WTC11 (cell line): ENCODE measurements around the gene NR3C2. TPM values are rescaled to one million over a fixed set of nuclear protein-coding genes. Genes with fewer than 3 reads are reported as not detected.

ENCODE experiments used
- ATAC-seq: fragments of 200-7000 bp; cut with Tn5 transposase; 2 replicates; pipeline ENCODE4 v1.10.0; 2021; ENCODE audit warnings: mild to moderate bottlenecking, moderate library complexity
- CTCF ChIA-PET: fragments of 300-600 bp; sonication (Branson Sonifier 250); formaldehyde crosslinking; loops from one replicate; lab custom pipeline; 2021; ENCODE audit warnings: antibody characterized with exemption; lab: Charles Lee
- POLR2A ChIA-PET: fragments of 350-600 bp; sonication (Branson Sonifier 250); formaldehyde crosslinking; loops from one replicate; lab custom pipeline; 2021; ENCODE audit warnings: antibody characterized with exemption; lab: Charles Lee
- DNase-seq: peaks from one replicate; pipeline ENCODE4 v3.0.0; 2021; ENCODE audit warnings: low spot score
- H3K27ac Mint-ChIP-seq: 2 replicates; pipeline ENCODE4 v1.8.0; 2021; ENCODE audit warnings: mixed read lengths
- H3K27me3 Mint-ChIP-seq: 2 replicates; pipeline ENCODE4 v1.8.0; 2021; ENCODE audit warnings: low read depth, mild to moderate bottlenecking, moderate library complexity, mixed read lengths
- H3K36me3 Mint-ChIP-seq: 2 replicates; pipeline ENCODE4 v1.8.0; 2021; ENCODE audit warnings: mixed read lengths
- H3K4me1 Mint-ChIP-seq: 2 replicates; pipeline ENCODE4 v1.8.0; 2022; ENCODE audit warnings: mixed read lengths
- H3K4me3 Mint-ChIP-seq: 2 replicates; pipeline ENCODE4 v1.8.0; 2021; ENCODE audit warnings: mild to moderate bottlenecking, moderate library complexity, mixed read lengths
- H3K9me3 Mint-ChIP-seq: 2 replicates; pipeline ENCODE4 v1.8.0; 2021; ENCODE audit warnings: mixed read lengths
- ETV6 ChIP-seq: sonication (generic); formaldehyde crosslinking; IDR thresholded peaks from 2 replicates; pipeline ENCODE4 v1.8.1; 2022; ENCODE audit warnings: mild to moderate bottlenecking, missing genetic modification reagents
- FOXP1 ChIP-seq: sonication (generic); formaldehyde crosslinking; IDR thresholded peaks from 2 replicates; pipeline ENCODE4 v1.8.0; 2022; ENCODE audit warnings: missing genetic modification reagents, mild to moderate bottlenecking, moderate library complexity, borderline replicate concordance
- GTF2I ChIP-seq: fragments of 250-450 bp; sonication (Bioruptor Pico); conservative IDR thresholded peaks from 2 replicates; pipeline ENCODE4 v1.4.0; 2021; ENCODE audit warnings: mild to moderate bottlenecking
- IRF2 ChIP-seq: sonication (generic); formaldehyde crosslinking; IDR thresholded peaks from 2 replicates; pipeline ENCODE4 v1.8.0; 2022; ENCODE audit warnings: low read depth, missing genetic modification reagents, borderline replicate concordance
- JUN ChIP-seq: sonication (generic); formaldehyde crosslinking; IDR thresholded peaks from 2 replicates; pipeline ENCODE4 v1.8.0; 2023; ENCODE audit warnings: mild to moderate bottlenecking, missing genetic modification reagents
- NFE2L1 ChIP-seq: sonication (generic); formaldehyde crosslinking; IDR thresholded peaks from 2 replicates; pipeline ENCODE4 v1.8.1; 2023; ENCODE audit warnings: missing genetic modification reagents
- NR1H2 ChIP-seq: sonication (generic); formaldehyde crosslinking; IDR thresholded peaks from 2 replicates; pipeline ENCODE4 v1.9.0; 2021; ENCODE audit warnings: mild to moderate bottlenecking, moderate library complexity, missing genetic modification reagents
- NR3C1 ChIP-seq: sonication (generic); formaldehyde crosslinking; conservative IDR thresholded peaks from 2 replicates; pipeline ENCODE4 v1.8.1; 2023; ENCODE audit warnings: low read depth, mild to moderate bottlenecking, missing genetic modification reagents
- PRRX2 ChIP-seq: fragments of 250-450 bp; sonication (Bioruptor Pico); IDR thresholded peaks from 2 replicates; pipeline ENCODE4 v1.8.0; 2021; ENCODE audit warnings: mild to moderate bottlenecking
- RELA ChIP-seq: sonication (generic); formaldehyde crosslinking; IDR thresholded peaks from 2 replicates; pipeline ENCODE4 v1.8.1; 2022; ENCODE audit warnings: missing genetic modification reagents, mild to moderate bottlenecking, borderline replicate concordance
- SOX15 ChIP-seq: fragments of 250-450 bp; sonication (Bioruptor Pico); IDR thresholded peaks from 2 replicates; pipeline ENCODE4 v1.9.0; 2021; ENCODE audit warnings: mild to moderate bottlenecking
- SP1 ChIP-seq: sonication (generic); formaldehyde crosslinking; conservative IDR thresholded peaks from 2 replicates; pipeline ENCODE4 v1.8.1; 2022; ENCODE audit warnings: missing genetic modification reagents
- TCF7 ChIP-seq: sonication (generic); formaldehyde crosslinking; IDR thresholded peaks from 2 replicates; pipeline ENCODE4 v1.8.0; 2022; ENCODE audit warnings: mild to moderate bottlenecking, low read depth, missing genetic modification reagents, moderate library complexity
- ZBTB21 ChIP-seq: sonication (generic); formaldehyde crosslinking; IDR thresholded peaks from 2 replicates; pipeline ENCODE4 v1.8.1; 2023; ENCODE audit warnings: mild to moderate bottlenecking, missing genetic modification reagents, borderline replicate concordance
- ZNF263 ChIP-seq: sonication (generic); formaldehyde crosslinking; IDR thresholded peaks from 2 replicates; pipeline ENCODE4 v1.8.1; 2022; ENCODE audit warnings: low read depth, mild to moderate bottlenecking, moderate library complexity, missing genetic modification reagents
- ZNF416 ChIP-seq: fragments of 250-450 bp; sonication (Bioruptor Pico); IDR thresholded peaks from 2 replicates; pipeline ENCODE4 v1.9.0; 2021; ENCODE audit warnings: mild to moderate bottlenecking, inconsistent platforms
- ZNF423 ChIP-seq: fragments of 250-450 bp; sonication (Bioruptor Pico); IDR thresholded peaks from 2 replicates; pipeline ENCODE4 v2.1.2; 2022; ENCODE audit warnings: mild to moderate bottlenecking, moderate library complexity
- total RNA-seq: library from RNA; stranded (reverse); gene quantifications from 3 replicates; pipeline ENCODE4 v1.2.3, GENCODE V29; 2021
- TF ChIP-seq, protein P1 (sequence below): fragments of 250-450 bp; sonication (Bioruptor Pico); IDR thresholded peaks from 2 replicates; pipeline ENCODE4 v1.9.0; 2021; ENCODE audit warnings: moderate library complexity, mild to moderate bottlenecking, inconsistent platforms, borderline replicate concordance
- TF ChIP-seq, protein P2 (sequence below): fragments of 250-450 bp; sonication (Bioruptor Pico); IDR thresholded peaks from 2 replicates; pipeline ENCODE4 v1.9.0; 2021; ENCODE audit warnings: mild to moderate bottlenecking, borderline replicate concordance
- TF ChIP-seq, protein P3 (sequence below): fragments of 250-450 bp; sonication (Bioruptor Pico); IDR thresholded peaks from 2 replicates; pipeline ENCODE4 v1.9.0; 2021; ENCODE audit warnings: mild to moderate bottlenecking

The NR3C2 gene
- total RNA-seq, 1 experiment from 2014 or later, result 2.8 TPM

DNA sequence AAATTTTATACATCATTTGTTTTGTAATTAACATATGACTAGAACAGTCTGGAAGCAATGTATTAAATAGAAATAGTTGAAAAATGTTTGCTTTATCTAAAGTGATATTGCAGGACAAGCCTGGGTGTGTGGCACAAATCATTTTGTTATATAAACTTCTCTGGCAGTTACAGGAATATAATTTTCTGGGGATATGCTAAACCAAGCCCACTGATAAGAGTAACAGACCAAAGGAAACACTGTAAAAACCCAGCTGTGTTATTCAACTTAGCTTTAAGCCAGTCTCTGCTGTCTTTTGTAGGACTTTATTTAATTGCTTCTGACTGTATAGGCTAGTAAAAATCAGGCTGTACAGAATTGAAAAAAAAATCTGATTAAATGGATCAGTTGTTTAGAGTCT is 156.2 kb downstream of the NR3C2 start:
- Mint-ChIP-seq H3K4me3 (no peak overlapping the region), H3K27me3 (no peaks in the 10 kb centered on the region), H3K27ac (no peak overlapping the region), H3K36me3 (no peaks in the 10 kb centered on the region), H3K9me3 (no peaks in the 10 kb centered on the region), H3K4me1 (peaks cover 9% of the 10 kb centered on the region)
- TF ChIP-seq, protein P1, sequence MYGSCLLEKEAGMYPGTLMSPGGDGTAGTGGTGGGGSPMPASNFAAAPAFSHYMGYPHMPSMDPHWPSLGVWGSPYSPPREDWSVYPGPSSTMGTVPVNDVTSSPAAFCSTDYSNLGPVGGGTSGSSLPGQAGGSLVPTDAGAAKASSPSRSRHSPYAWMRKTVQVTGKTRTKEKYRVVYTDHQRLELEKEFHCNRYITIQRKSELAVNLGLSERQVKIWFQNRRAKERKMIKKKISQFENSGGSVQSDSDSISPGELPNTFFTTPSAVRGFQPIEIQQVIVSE (CRISPR knock-in tag), result no peak
- TF ChIP-seq, protein P2, sequence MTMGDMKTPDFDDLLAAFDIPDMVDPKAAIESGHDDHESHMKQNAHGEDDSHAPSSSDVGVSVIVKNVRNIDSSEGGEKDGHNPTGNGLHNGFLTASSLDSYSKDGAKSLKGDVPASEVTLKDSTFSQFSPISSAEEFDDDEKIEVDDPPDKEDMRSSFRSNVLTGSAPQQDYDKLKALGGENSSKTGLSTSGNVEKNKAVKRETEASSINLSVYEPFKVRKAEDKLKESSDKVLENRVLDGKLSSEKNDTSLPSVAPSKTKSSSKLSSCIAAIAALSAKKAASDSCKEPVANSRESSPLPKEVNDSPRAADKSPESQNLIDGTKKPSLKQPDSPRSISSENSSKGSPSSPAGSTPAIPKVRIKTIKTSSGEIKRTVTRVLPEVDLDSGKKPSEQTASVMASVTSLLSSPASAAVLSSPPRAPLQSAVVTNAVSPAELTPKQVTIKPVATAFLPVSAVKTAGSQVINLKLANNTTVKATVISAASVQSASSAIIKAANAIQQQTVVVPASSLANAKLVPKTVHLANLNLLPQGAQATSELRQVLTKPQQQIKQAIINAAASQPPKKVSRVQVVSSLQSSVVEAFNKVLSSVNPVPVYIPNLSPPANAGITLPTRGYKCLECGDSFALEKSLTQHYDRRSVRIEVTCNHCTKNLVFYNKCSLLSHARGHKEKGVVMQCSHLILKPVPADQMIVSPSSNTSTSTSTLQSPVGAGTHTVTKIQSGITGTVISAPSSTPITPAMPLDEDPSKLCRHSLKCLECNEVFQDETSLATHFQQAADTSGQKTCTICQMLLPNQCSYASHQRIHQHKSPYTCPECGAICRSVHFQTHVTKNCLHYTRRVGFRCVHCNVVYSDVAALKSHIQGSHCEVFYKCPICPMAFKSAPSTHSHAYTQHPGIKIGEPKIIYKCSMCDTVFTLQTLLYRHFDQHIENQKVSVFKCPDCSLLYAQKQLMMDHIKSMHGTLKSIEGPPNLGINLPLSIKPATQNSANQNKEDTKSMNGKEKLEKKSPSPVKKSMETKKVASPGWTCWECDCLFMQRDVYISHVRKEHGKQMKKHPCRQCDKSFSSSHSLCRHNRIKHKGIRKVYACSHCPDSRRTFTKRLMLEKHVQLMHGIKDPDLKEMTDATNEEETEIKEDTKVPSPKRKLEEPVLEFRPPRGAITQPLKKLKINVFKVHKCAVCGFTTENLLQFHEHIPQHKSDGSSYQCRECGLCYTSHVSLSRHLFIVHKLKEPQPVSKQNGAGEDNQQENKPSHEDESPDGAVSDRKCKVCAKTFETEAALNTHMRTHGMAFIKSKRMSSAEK (CRISPR knock-in tag), result no peak
- TF ChIP-seq ZNF263 (CRISPR knock-in tag) (no peak), GTF2I (no peak), NR1H2 (CRISPR knock-in tag) (no peak), NR3C1 (CRISPR knock-in tag) (no peak), TCF7 (CRISPR knock-in tag) (no peak), FOXP1 (CRISPR knock-in tag) (no peak), JUN (CRISPR knock-in tag) (no peak)
- DNase-seq, result no peak
- ATAC-seq, result no peak
- POLR2A ChIA-PET, result no interaction called here
- CTCF ChIA-PET, result no interaction called here

DNA sequence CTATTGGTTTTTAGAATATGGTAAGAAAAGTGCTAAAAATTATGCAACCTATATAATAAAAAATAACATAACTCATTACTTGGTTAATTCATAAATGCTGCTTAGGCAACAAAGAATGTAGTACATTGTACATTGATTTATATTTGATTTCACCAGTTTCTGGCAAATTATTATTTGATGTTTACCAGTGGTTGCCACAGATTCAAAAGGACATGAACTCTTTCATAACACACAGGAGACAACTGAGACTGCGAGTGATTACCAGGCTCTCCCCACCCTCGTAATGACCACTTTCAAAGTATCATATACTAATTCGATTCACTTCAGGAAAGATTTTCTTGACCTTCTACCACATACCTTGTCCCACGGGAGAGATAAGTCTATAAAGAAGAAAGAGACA is 158.5 kb downstream of the NR3C2 start:
- Mint-ChIP-seq H3K4me3 (no peak overlapping the region), H3K27ac (no peak overlapping the region), H3K36me3 (no peaks in the 10 kb centered on the region), H3K27me3 (no peaks in the 10 kb centered on the region), H3K4me1 (0 out of 2 replicates have a peak, but pooled peaks cover 2% of the 10 kb centered on the region), H3K9me3 (no peaks in the 10 kb centered on the region)
- no peak for ATAC-seq
- no peak for TF ChIP-seq ZBTB21
- no peak for TF ChIP-seq PRRX2 (CRISPR knock-in tag)
- TF ChIP-seq JUN (CRISPR knock-in tag), result no peak
- TF ChIP-seq NFE2L1 (CRISPR knock-in tag), result no peak
- TF ChIP-seq IRF2 (CRISPR knock-in tag), result no peak
- TF ChIP-seq ZNF416, result no peak
- ChIA-PET CTCF (no interaction called here), POLR2A (no interaction called here)
- no peak for DNase-seq

DNA sequence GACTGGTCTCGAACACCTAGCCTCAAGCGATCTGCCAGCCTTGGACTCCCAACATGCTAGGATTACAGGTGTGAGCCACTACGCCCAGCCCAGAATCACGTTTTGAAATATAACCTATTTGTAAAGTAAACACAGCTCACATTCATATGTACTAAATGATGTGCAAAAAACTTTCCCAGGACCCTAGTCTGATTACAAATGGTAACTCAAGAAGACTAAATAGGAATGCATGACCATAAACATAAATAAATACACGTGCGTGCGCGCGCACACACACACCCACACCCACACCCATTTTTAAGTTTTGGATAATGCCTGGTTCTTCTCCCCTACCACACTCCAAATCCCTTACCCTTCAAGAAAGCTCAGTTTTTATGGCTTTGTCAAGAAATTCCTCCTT is 163.9 kb downstream of the NR3C2 start:
- ChIA-PET CTCF (no interaction called here), POLR2A (no interaction called here)
- Mint-ChIP-seq H3K4me3 (no peak overlapping the region), H3K9me3 (no peaks in the 10 kb centered on the region), H3K36me3 (no peaks in the 10 kb centered on the region), H3K27ac (no peak overlapping the region), H3K4me1 (no peaks in the 10 kb centered on the region), H3K27me3 (no peaks in the 10 kb centered on the region)
- no peak for TF ChIP-seq SP1 (CRISPR knock-in tag)
- no peak for DNase-seq
- no peak for ATAC-seq

DNA sequence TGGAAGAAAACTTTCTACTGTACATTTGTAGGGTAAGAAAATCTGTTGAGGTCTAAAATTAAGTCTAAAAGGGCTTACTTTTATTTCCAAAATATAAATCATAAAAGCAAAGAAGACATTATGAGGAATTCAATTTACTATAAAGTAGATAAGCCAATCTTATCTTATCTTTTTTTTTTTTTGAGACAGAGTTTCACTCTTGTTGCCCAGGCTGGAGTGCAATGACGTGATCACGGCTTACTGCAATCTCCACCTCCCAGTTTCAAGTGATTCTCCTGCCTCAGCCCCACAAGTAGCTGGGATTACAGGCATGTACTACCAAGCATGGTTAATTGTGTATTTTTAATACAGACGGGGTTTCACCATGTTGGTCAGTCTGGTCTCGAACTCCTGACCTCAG is 166.9 kb downstream of the NR3C2 start:
- ATAC-seq (no peak), DNase-seq (no peak)
- Mint-ChIP-seq H3K9me3 (no peaks in the 10 kb centered on the region), H3K27me3 (no peaks in the 10 kb centered on the region), H3K4me3 (no peak overlapping the region), H3K27ac (no peak overlapping the region), H3K36me3 (no peaks in the 10 kb centered on the region), H3K4me1 (peaks cover 4% of the 10 kb centered on the region)
- ChIA-PET POLR2A (no interaction called here), CTCF (no interaction called here)
- TF ChIP-seq ETV6, result no peak
- no peak for TF ChIP-seq ZNF423 (CRISPR knock-in tag)
- no peak for TF ChIP-seq SOX15 (CRISPR knock-in tag)
- TF ChIP-seq, protein P3, sequence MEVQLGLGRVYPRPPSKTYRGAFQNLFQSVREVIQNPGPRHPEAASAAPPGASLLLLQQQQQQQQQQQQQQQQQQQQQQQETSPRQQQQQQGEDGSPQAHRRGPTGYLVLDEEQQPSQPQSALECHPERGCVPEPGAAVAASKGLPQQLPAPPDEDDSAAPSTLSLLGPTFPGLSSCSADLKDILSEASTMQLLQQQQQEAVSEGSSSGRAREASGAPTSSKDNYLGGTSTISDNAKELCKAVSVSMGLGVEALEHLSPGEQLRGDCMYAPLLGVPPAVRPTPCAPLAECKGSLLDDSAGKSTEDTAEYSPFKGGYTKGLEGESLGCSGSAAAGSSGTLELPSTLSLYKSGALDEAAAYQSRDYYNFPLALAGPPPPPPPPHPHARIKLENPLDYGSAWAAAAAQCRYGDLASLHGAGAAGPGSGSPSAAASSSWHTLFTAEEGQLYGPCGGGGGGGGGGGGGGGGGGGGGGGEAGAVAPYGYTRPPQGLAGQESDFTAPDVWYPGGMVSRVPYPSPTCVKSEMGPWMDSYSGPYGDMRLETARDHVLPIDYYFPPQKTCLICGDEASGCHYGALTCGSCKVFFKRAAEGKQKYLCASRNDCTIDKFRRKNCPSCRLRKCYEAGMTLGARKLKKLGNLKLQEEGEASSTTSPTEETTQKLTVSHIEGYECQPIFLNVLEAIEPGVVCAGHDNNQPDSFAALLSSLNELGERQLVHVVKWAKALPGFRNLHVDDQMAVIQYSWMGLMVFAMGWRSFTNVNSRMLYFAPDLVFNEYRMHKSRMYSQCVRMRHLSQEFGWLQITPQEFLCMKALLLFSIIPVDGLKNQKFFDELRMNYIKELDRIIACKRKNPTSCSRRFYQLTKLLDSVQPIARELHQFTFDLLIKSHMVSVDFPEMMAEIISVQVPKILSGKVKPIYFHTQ (CRISPR knock-in tag), result no peak
- TF ChIP-seq RELA (CRISPR knock-in tag), result no peak
